Activated naive CD8-positive, alpha-beta T cell treated with anti-CD3 and anti-CD28 coated beads, Interleukin-2, amount 10 ng/mL, durations not matched to agents 7 days and 5 days (primary cell): ENCODE data around the gene CYP4A22. TPM values are rescaled to one million over a fixed set of nuclear protein-coding genes. Genes with fewer than 3 reads are reported as not detected.
"Not testable (repeated sequence)": the region's sequence is repeated elsewhere in the genome, so short reads cannot be mapped to it uniquely, and the experiment has no call there.

Source experiments
- ATAC-seq: fragments of 150-1000 bp; cut with Tn5 transposase; one replicate; pipeline ENCODE4 v1.10.0; 2021; ENCODE audit warnings: low read depth, moderate library complexity
- POLR2A ChIA-PET: fragments of 350-600 bp; sonication (Branson Sonifier 250); formaldehyde crosslinking; loops from one replicate; lab custom pipeline; 2021; ENCODE audit warnings: antibody characterized with exemption; lab: Charles Lee
- DNase-seq: peaks from one replicate; pipeline ENCODE4 v3.0.0; 2021
- H3K27ac Mint-ChIP-seq: one replicate; pipeline ENCODE4 v1.8.0; 2022; ENCODE audit warnings: mild to moderate bottlenecking, mixed read lengths
- H3K27me3 Mint-ChIP-seq: one replicate; pipeline ENCODE4 v1.8.0; 2022; ENCODE audit warnings: mild to moderate bottlenecking, moderate library complexity, mixed read lengths
- H3K36me3 Mint-ChIP-seq: one replicate; pipeline ENCODE4 v1.8.0; 2021; ENCODE audit warnings: mild to moderate bottlenecking, mixed read lengths
- H3K4me1 Mint-ChIP-seq: one replicate; pipeline ENCODE4 v1.8.0; 2021; ENCODE audit warnings: mixed read lengths
- H3K4me3 Mint-ChIP-seq: one replicate; pipeline ENCODE4 v1.8.0; 2022; ENCODE audit warnings: mild to moderate bottlenecking, moderate library complexity, mixed read lengths
- H3K9me3 Mint-ChIP-seq: one replicate; pipeline ENCODE4 v1.8.0; 2021; ENCODE audit warnings: mixed read lengths
- total RNA-seq, 2 experiments: library from RNA; stranded (reverse); gene quantifications; one replicate each; pipeline ENCODE4 v1.2.3, GENCODE V29; 2021

The CYP4A22 gene, protein sequence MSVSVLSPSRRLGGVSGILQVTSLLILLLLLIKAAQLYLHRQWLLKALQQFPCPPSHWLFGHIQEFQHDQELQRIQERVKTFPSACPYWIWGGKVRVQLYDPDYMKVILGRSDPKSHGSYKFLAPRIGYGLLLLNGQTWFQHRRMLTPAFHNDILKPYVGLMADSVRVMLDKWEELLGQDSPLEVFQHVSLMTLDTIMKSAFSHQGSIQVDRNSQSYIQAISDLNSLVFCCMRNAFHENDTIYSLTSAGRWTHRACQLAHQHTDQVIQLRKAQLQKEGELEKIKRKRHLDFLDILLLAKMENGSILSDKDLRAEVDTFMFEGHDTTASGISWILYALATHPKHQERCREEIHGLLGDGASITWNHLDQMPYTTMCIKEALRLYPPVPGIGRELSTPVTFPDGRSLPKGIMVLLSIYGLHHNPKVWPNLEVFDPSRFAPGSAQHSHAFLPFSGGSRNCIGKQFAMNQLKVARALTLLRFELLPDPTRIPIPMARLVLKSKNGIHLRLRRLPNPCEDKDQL
- total RNA-seq: not detected

DNA sequence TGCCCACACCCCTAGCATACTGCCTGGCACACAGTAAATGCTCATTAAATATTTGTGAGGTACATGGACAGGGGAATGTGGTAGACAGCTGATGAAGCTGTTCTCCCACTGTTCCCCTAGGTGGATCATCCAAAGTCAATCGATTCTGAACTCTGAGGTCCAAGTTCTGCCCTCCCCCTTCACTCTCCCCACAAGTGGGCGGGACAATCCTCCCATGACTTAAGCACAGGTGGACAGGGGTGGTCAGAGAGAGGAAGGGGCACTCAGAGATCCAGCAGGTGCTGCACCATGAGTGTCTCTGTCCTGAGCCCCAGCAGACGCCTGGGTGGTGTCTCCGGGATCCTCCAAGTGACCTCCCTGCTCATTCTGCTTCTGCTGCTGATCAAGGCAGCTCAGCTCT, at the start of gene CYP4A22:
Gene CYP4A22, plus strand, starts transcription at position 244 of the 400 bp plus-strand sequence. Its CDS starts 45 bp downstream, at position 289.
- Mint-ChIP-seq H3K4me1 (no peaks in the 10 kb centered on the region), H3K27ac (no peak within 1 kb of the TSS), H3K36me3 (no peaks in the 10 kb centered on the region), H3K27me3 (peaks cover 13% of the 10 kb centered on the region), H3K9me3 (no peaks in the 10 kb centered on the region), H3K4me3 (no peak within 1 kb of the TSS)
- POLR2A ChIA-PET: no interaction called here
- DNase-seq: no peak
- ATAC-seq: no peak

DNA sequence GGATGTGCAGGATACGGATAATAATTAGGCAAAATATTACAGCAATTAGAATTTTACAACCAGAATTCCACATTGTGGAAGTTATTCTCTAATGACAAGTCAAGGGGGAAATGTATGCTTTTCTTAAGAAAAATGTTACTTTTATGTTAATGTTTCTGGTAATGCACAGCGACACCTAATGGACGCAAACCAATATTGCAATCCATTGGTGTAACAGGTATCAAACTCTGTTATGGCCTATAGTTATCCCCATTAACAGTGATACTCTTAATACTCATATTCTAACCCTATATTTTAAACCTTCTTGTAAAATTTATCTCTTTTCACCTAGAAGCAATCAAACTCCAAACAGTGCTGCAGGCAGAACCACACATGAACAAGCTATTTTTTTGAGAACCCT, 47.9 kb upstream of the CYP4A22 start:
- H3K36me3 Mint-ChIP-seq, H3K4me1 Mint-ChIP-seq, DNase-seq, H3K27ac Mint-ChIP-seq, H3K4me3 Mint-ChIP-seq, H3K9me3 Mint-ChIP-seq, POLR2A ChIA-PET, ATAC-seq: not testable (repeated sequence)
- H3K27me3 Mint-ChIP-seq: peaks cover 12% of the 10 kb centered on the region

DNA sequence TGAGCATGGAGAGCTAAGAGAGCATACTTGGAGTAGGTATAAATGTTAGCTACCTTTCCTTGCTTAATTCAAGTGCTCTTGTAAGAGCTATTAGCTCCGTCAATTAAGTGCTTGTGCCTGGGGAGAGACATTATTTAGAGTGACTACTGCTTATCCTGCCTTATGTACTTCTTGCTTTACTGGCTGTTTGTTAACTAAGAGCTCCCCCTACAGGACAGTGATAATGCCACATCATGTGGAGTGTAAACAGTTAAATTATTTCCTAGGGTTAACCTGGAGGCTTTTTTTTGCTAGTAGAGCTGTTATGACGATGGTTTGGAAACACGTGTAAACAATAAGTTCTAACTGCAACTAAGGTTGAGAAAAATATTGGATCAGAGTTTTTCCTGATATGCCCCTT, 45.8 kb upstream of the CYP4A22 start:
- H3K36me3 Mint-ChIP-seq, ATAC-seq, POLR2A ChIA-PET: not testable (repeated sequence)

DNA sequence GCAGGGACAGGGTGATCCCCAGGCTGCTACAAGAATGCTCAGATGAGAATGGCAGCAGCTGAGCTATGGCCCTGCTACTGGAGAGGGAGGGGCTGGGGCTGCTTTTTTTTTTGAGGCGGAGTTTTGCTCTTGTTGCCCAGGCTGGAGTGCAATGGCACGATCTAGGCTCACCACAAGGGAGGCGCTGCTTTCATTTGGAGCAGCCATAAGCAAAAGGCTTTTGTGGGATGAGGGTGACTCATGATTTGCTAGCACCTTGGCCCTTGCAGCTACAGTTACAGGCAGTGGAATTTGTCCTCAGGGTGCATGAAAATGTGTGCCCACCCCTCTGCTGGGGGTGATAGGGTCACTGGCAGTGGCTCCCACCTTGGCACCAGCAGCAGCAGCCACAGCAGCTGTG, 32.4 kb upstream of the CYP4A22 start:
- no peak for ATAC-seq
- Mint-ChIP-seq H3K27me3 (peaks cover 3% of the 10 kb centered on the region), H3K4me1 (no peaks in the 10 kb centered on the region), H3K4me3 (no peak overlapping the region), H3K36me3 (no peaks in the 10 kb centered on the region), H3K27ac (no peak overlapping the region), H3K9me3 (peaks cover 7% of the 10 kb centered on the region)
- no peak for DNase-seq
- POLR2A ChIA-PET: no interaction called here

More for the DNA sequence above, 45.8 kb upstream of the CYP4A22 start:
- not testable (repeated sequence) for H3K9me3 Mint-ChIP-seq, H3K27ac Mint-ChIP-seq, DNase-seq, H3K4me3 Mint-ChIP-seq, H3K27me3 Mint-ChIP-seq, H3K4me1 Mint-ChIP-seq

DNA sequence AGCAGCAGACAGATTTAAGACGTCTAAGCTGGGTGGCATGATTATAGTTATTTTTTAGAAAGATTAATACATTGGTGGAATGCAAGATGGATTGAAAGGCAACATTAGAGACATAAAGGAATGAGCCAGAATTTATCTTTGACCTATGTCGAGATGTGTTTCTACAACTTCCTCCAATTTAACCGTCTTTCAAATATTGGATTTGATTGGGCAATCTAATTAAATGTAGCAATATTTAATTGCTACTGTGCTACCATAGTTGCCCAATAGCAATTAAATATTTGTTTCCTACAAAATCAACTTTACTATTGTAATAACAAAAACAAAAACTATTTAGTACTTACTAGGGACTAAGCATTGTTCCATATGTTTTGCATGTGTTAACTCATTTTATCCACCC, 30.4 kb upstream of the CYP4A22 start:
- Mint-ChIP-seq H3K9me3 (peaks cover 7% of the 10 kb centered on the region), H3K4me3 (no peak overlapping the region), H3K4me1 (no peaks in the 10 kb centered on the region), H3K27ac (no peak overlapping the region), H3K36me3 (no peaks in the 10 kb centered on the region), H3K27me3 (peaks cover 3% of the 10 kb centered on the region)
- DNase-seq (no peak), ATAC-seq (no peak)
- POLR2A ChIA-PET: no interaction called here

DNA sequence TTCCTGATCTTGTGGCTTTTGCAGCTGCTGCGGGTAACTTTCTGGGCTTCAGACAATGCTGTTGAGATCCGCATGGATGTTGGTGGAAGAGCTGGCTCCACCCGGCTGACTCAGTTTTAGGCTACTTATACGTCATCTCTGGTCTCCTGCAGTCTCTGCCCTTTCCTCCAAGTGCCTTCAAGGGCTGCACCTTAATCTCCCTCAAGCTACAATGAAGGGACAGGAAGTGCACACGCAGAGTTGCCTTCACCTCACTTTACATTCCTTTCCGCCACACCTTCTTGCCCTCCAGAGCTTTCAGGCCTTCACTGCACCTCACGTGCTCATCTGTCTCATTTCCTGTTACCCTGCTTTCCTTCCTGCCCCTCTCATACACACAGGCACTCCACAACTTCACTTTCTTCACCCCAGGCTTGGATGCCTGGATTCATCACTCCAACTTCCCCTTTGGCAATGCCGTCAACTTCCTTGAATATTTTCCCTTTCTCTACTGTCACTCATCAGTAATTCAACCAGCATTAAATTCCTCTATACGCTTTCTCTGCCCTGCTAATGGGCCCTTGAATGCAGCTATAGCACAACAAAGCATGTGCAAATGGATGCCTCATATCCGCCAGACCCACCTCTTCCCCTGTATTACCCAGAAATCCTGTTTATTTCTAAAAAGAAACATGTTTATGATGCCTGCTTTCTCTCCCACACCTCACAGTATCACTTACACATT, 29.2 kb upstream of the CYP4A22 start:
- H3K4me1 Mint-ChIP-seq, H3K27me3 Mint-ChIP-seq, DNase-seq, POLR2A ChIA-PET, H3K27ac Mint-ChIP-seq, H3K9me3 Mint-ChIP-seq, H3K4me3 Mint-ChIP-seq, H3K36me3 Mint-ChIP-seq: not testable (repeated sequence)
- ATAC-seq: peak; percentile 45

DNA sequence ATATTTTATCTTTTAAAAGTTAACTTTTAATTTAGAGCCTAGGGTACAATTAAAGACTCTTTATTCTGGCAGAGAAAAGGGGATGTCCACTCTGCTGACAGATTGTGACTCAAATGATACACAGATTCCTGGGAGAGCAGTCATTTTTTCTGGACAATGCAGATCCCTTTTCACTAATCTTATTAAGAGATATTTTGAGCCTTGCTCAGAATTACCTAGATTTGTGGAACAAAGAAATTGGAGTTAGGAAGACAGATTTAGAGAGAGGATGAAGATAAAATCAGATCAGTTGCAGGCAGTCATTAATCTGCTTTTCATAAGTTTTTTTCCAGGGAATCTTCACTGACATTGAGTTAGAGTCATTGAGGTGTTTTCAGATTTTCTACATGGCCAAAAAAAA, 27.8 kb upstream of the CYP4A22 start:
- ATAC-seq, DNase-seq, H3K27ac Mint-ChIP-seq, H3K4me1 Mint-ChIP-seq, H3K36me3 Mint-ChIP-seq, H3K9me3 Mint-ChIP-seq, POLR2A ChIA-PET, H3K4me3 Mint-ChIP-seq, H3K27me3 Mint-ChIP-seq: not testable (repeated sequence)

DNA sequence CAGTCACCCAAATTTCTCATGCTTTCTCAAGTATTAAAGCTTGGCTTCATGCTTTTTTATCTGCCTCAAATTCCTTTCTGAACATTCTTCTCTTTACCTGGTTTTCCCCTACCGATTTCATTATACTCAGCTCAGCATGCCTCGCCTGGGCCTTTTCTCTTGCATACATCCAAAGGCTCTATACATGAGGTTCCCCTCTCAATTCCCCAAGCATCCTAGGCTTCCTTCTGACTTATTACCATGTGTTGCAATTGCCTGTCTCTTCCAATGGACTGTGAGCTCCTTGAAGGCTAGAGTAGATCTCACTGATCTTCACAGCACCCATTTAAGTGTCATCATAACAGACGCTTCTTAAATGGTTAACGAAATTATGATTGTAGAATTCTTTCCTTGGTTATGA, 24.1 kb upstream of the CYP4A22 start:
- Mint-ChIP-seq H3K4me3 (no peak overlapping the region), H3K4me1 (no peaks in the 10 kb centered on the region), H3K9me3 (no peaks in the 10 kb centered on the region), H3K36me3 (no peaks in the 10 kb centered on the region), H3K27ac (no peak overlapping the region), H3K27me3 (peaks cover 5% of the 10 kb centered on the region)
- POLR2A ChIA-PET: no interaction called here
- no peak for ATAC-seq
- no peak for DNase-seq

DNA sequence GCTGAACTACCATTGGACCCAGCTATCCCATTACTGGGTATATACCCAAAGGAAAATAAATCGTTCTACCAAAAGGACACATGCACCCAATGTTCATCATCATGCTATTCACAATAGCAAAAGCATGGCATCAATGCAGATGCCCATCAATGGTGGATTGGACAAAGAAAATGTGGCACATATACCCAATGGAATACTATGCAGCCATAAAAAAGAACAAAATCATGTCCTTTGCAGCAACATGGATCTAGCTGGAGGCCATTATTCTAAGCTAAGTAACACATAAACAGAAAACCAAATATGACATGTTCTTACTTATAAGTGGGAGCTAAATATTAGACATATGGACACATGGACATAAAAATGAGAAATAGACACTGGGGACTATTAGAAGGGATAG, 16.2 kb upstream of the CYP4A22 start:
- H3K4me1 Mint-ChIP-seq, H3K27ac Mint-ChIP-seq, POLR2A ChIA-PET, H3K4me3 Mint-ChIP-seq, H3K36me3 Mint-ChIP-seq, ATAC-seq, H3K27me3 Mint-ChIP-seq, DNase-seq, H3K9me3 Mint-ChIP-seq: not testable (repeated sequence)

DNA sequence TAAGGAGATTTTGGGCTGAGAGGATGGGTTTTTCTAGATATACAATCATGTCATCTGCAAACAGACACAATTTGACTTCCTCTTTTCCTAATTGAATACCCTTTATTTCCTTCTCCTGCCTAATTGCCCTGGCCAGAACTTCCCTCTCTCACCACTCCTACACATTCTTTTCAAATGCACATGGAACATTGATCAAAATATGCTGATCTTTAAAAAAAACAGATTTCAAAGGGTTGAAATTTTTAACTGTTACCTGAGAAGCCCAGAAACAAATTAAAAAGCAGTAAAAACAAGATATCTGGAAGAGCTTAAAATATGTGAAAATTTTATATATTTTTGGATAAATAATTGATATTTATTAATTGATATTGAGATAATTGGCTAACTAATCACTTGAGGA, 12.4 kb upstream of the CYP4A22 start:
- H3K4me1 Mint-ChIP-seq, H3K4me3 Mint-ChIP-seq, H3K27ac Mint-ChIP-seq, H3K36me3 Mint-ChIP-seq, POLR2A ChIA-PET, DNase-seq, ATAC-seq, H3K9me3 Mint-ChIP-seq, H3K27me3 Mint-ChIP-seq: not testable (repeated sequence)

DNA sequence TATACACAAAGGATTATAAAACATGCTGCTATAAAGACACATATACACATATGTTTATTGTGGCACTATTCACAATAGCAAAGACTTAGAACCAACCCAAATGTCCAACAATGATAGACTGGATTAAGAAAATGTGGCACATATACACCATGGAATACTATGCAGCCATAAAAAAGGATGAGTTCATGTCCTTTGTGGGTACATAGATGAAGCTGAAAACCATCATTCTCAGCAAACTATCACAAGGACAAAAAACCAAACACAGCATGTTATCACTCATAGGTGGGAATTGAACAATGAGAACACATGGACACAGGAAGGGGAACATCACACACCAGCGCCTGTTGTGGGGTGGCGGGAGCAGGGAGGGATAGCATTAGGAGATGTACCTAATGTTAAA, 10.2 kb upstream of the CYP4A22 start:
- H3K27me3 Mint-ChIP-seq, H3K27ac Mint-ChIP-seq, ATAC-seq, H3K4me1 Mint-ChIP-seq, POLR2A ChIA-PET, DNase-seq, H3K9me3 Mint-ChIP-seq, H3K4me3 Mint-ChIP-seq, H3K36me3 Mint-ChIP-seq: not testable (repeated sequence)

DNA sequence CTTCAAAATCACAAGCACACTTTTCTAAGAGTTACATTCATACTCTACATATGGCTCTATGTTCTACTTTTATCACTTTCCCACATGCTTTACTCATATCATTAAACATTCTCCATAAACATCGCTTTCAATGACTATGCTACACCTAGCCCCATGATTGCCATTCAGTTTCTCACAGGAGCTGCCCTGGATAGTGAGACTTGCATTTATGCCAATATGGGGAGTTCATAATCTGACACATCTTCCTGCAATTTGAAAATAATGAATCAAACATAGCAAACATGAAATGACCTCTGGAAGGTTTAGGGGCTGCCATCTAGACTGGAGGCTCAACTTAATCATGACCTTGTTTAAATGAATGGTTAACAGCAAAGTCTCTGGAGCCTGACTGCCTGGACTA, 9.0 kb upstream of the CYP4A22 start:
- no peak for ATAC-seq
- H3K27me3 Mint-ChIP-seq: peaks cover 7% of the 10 kb centered on the region
- H3K27ac Mint-ChIP-seq: no peak overlapping the region
- no peaks in the 10 kb centered on the region for H3K36me3 Mint-ChIP-seq
- POLR2A ChIA-PET: no interaction called here
- no peaks in the 10 kb centered on the region for H3K9me3 Mint-ChIP-seq
- DNase-seq: no peak
- H3K4me1 Mint-ChIP-seq: no peaks in the 10 kb centered on the region
- H3K4me3 Mint-ChIP-seq: no peak overlapping the region

DNA sequence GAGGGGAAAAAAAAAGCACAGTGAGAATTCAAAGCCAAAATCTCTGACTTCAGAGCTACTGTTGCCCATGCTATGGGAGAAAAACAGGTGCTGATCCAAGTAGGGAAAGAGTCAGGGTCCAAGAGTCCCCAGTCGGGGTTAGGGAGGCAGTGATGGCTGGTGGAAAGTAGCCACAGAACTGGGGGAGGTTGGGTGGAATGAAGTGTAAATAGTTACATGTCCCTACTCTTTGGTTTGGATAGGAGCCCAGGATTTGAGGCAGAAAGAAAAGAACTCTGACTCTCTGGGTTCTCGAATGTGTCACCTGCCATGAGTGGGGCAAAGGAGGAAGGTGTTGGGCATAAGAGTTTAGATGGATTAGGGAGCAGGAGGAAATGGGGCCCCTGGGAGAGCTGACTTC, 8.4 kb upstream of the CYP4A22 start:
- H3K4me1 Mint-ChIP-seq, ATAC-seq, H3K9me3 Mint-ChIP-seq, H3K36me3 Mint-ChIP-seq, H3K27ac Mint-ChIP-seq, H3K27me3 Mint-ChIP-seq, POLR2A ChIA-PET, DNase-seq, H3K4me3 Mint-ChIP-seq: not testable (repeated sequence)
